HL-60/S4 treated with retinoic acid at 250 ng/mL for 4 days and 3 days (cell line): ENCODE results near the gene ADAMTSL4.
"Not testable (repeated sequence)": the region's sequence is repeated elsewhere in the genome, so short reads cannot be mapped to it uniquely, and the experiment has no call there.

Source experiments
- in situ Hi-C: fragments of 300-500 bp; cut with MboI; formaldehyde crosslinking; loops from 2 replicates; pipeline ENCODE4 v1.7.0; 2022; ENCODE audit warnings: low sequenced_read_pairs

Gene ADAMTSL4

GRCh38 chr1:150579945-150580642 is 30.9 kb downstream of the ADAMTSL4 start:
- in situ Hi-C loops, result no loop called here

DNA sequence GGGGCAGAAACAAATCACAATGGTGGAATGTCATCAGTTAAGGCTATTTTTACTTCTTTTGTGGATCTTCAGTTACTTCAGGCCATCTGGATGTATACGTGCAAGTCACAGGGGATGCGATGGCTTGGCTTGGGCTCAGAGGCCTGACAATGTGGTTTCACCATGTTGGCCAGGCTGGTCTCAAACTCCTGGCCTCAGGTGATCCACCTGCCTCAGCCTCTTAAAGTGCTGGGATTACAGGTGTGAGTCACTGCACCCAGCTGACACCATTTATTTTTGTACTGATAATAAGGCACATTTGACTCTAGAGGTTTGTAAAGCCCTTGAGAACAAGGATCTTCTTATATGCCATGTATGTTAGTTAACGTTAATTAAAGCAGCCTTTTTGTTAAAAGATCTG is 31.8 kb downstream of the ADAMTSL4 start:
- in situ Hi-C loops, result not testable (repeated sequence)

DNA sequence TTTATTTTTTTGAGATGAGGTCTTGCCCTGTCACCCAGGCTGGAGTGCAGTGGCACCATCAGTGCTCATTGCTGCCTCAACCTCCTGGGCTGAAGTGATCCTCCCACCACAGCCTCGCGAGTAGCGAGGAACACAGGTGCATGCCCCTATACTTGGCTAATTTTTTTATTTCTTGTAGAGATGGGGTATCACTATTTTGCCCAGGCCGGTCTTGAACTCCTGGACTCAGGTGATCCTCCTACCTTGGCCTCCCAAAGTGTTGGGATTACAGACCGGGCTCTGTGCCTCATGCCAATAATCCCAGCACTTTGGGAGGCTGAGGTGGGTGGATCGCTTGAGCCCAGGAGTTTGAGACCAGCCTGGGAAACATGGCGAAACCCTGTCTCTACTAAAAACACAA is 32.2 kb downstream of the ADAMTSL4 start:
- in situ Hi-C loops, result not testable (repeated sequence)

DNA sequence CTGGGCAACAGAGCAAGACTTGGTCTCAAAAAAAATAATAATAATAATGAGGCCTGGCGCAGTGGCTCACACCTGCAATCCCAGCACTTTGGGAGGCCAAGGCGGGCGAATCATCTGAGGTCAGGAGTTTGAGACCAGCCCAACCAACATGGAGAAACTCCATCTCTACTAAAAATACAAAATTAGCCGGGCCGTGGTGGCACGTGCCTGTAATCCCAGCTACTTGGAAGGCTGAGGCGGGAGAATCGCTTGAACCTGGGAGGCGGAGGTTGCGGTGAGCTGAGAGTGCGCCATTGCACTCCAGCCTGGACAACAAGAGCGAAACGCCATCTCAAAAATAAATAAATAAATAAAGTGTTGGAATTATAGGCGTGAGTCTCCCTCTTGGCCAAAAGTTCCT is 32.8 kb downstream of the ADAMTSL4 start:
- in situ Hi-C loops, result not testable (repeated sequence)

DNA sequence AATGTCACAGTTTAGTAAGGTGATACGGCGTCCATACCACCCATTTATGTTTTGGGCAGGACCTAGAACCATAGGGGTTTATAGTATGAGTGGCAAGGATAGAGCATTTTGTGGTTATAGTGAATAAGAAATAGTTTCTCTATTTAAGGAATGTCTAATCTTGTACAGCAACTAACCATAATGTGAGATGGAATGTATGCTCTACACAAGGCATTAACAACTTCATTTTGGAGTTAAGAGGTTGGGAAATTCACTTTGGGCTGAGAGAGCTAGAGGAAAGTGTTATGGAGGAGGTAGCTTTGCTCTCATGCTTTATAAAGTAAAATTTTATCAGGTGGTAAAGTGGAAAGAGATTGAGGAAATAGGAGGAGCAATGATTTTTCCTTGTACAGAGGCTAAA is 33.2 kb downstream of the ADAMTSL4 start:
- in situ Hi-C loops, result no loop called here

DNA sequence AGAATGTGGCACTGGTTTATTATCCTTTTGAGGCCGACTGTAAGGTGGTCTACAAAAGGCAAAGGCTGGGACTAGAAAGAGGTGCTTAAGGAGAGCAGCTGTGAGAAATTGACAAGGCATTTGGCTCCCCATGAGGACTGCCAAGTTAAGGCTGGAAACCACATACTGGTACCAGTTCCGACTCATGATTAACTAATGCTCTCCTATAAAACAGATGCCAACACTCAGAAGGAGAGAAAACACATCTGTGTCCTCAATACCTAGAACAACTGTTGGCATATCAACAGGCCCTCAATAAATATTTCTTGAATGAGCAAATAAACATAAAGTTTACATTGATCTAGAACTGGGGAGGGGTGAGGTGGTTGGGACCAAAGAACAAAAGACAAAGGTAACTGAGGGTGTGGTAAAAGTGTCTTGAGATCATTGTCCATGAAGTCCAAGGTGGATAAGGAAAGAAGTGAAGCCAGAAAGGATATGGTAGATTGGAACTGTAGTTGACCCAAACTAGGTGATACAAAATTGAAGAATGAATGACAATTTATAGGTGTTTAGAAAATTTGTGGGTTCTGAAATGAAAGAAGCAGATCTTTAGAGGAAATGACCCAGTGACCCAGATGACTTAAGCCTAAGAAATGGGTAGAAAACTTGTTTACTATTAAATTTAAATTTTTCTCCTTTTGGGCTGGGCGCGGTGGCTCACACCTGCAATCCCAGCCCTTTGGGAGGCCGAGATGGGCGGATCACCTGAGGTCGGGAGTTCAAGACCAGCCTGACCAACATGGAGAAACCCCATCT is 47.1 kb downstream of the ADAMTSL4 start:
- in situ Hi-C loops, result no loop called here

GRCh38 chr1:150596976-150597375 is 47.8 kb downstream of the ADAMTSL4 start:
- in situ Hi-C loops, result no loop called here

DNA sequence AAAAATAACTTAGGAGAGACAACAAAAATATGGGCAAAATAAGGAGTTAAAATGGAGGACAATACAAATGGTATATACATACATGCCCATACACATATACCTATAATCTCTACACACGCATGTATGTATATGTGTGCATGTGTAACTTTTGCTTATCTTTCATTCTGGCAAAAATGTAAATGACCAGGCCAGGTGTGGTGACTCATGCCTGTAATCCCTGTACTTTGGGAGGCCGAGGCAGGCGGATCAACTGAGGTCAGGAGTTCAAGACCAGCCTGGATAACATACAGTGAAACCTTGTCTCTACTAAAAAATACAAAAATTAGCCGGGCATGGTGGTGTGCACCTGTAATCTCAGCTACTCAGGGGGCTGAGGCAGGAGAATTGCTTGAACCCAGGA is 49.1 kb downstream of the ADAMTSL4 start:
- in situ Hi-C loops, result not testable (repeated sequence)

DNA sequence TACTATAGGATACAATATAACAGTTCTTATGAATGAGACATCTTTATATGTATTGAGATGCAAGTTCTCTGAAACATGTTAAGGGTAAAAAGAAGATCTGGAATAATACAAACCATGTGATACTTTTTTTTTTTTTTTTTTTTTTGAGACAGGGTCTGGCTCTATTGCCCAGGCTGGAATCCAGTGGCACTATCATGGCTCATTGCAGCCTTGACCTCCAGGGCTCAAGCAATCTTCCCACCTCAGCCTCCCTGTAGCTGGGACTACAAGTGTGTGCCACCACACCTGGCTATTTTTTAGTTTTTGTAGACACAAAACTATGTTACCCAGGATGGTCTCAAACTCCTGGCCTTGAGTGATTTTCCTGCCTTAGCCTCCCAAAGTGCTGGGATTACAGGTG is 52.3 kb downstream of the ADAMTSL4 start:
- in situ Hi-C loops, result no loop called here

DNA sequence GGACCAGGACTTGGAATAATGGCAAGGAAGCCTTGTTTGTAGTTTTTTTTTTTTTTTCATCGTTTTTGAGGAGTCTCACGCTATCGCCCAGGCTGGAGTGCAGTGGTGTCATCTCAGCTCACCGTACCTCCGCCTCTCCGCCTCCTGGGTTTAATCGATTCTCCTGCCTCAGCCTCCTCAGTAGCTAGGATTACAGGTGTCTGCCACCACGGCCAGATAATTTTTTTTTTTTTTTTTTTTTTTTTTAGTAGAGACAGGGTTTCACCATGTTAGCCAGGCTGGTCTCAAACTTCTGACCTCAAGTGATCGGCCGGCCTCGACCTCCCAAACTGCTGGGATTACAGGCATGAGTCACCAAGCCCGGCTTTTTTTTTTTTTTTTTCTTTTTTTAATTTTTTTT is 53.2 kb downstream of the ADAMTSL4 start:
- in situ Hi-C loops, result not testable (repeated sequence)

DNA sequence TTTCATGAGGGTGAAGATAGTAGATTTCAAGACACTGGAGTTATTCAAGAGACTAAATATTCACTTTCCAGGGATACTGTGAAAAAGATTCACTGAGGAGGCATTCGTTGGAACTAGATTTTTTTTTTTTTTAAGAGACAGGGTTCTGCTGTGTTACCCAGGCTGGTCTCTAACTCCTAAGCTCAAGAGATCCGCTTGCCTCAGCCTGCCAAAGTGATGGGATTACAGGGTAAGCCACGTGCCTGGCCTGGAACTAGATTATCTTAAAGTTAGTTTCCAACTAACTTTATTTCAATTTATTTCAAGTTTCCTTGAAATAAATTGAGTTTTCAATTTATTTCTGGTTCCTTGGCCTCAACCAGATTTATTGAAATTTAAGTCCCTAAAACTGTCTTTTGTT is 54.5 kb downstream of the ADAMTSL4 start:
- in situ Hi-C loops, result no loop called here

- in situ Hi-C loops, result no loop called here
Measured at GRCh38 chr1:150604226-150604588, 55.0 kb downstream of the ADAMTSL4 start.

DNA sequence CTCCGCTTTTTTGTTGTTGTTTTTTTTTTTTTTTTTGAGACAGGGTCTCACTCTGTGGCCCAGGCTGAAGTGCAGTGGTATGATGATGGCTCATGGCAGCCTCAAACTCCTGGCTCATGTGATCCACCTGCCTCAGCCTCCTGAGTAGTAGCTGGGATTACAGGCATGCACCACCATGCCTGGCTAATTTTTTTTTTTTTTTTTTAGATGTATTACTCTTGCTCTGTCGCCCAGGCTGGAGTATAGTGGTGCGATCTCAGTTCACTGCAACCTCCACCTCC is 56.2 kb downstream of the ADAMTSL4 start:
- in situ Hi-C loops, result not testable (repeated sequence)

DNA sequence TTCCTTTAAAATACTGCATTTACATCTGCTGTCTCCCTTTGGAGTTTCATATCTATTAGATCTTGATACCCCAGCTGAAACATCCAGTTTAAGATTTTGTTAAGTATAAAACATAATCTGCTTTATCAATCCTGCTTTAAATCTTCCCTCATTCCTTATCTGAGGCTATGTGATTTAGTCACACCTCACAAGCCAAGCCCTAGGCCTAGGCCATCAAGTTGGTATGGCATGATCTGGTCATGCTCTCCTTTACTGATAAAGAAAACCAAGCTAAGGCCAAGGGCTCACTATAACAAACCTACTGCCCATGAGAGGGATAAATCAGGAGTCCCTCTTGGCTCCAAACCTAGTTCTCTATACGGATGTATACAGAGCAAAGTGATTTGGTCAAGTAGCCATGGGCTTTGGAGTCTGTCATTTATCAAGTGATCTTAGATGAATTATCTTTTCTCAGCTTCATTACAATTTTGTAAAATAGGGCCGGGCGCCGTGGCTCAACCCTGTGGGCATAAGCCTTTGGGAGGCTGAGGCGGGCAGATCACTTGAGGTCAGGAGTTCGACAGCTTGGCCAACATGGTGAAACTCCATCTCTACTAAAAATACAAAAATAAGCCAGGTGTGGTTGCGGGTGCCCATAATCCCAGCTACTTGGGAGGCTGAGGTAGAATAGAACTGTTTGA is 57.4 kb downstream of the ADAMTSL4 start:
- in situ Hi-C loops, result no loop called here

DNA sequence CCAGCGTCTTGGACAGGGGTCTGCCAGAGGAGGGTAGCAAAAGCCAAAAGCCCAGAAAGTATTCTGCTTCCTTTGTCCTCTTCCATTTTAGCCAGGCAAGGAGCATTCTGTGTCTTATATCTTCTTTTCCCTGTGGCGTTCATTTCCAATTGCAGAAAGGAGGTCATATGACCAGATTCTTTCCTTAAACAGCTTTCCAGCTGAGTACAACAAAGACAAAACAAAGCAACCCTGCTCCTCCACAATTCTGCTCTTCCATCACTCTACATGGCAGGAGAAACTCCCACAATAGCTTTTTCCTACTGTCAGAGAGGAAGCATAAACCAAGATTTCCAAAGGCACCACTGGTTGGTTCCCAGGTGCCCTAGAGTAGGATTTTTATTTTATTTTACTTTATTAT is 60.5 kb downstream of the ADAMTSL4 start:
- in situ Hi-C loops, result no loop called here
